ENCODE data around the gene ARHGAP15. TPM values are rescaled to one million over a fixed set of nuclear protein-coding genes. Genes with fewer than 3 reads are reported as not detected.

The ARHGAP15 gene
- total RNA-seq, 1 donor from 2014 or later = 191 TPM

DNA sequence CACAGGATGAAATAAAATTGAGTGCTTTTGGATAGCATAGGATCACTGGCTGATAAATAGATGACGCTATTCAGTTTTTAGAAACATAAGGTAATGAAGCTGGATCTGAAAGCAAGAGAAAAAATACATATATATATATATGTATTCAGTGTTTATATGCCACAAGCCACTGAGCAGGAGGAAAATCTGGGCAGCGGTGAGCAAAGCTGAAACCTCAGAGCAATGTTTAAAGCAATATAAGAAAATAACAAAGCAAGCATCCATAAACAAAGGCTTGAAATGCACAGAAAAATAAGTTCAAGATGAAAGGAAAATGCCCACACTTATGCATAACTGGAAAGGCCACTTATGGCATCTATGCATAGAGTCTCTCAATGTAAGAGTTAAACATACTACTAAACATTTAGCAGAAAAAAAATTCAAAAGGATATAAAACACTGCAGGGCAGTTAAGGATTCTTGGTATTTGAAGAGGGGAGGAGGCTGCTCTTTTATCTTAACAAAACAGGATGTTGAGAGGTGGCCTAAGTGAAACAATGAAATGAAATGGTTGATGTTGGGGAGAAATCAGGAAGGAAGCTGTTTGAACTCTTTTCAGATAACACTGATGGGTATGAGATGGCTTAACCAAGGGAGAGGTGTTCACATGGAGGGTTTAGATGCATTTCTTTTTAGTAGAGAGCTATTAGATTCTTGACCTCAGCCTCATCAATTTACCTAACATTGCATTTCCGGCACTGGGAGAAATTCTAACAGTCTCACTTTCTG, 129.1 kb downstream of the ARHGAP15 start:
- intact Hi-C loops (cut with micrococcal nuclease) = loop anchor here (5.0 to 10.0 kb wide), 3 partner anchors 926 to 1259 kb away; a partner anchor contains a TSS

GRCh38 chr2:143259368-143259958, 130.2 kb downstream of the ARHGAP15 start:
- intact Hi-C loops (cut with micrococcal nuclease) = loop anchor here (1.0 to 10.0 kb wide), 9 partner anchors 37 to 1258 kb away; partner anchors contain the start of gene ARHGAP15

- intact Hi-C loops (cut with micrococcal nuclease) = no loop called here
Observed at GRCh38 chr2:143261986-143262385, 132.8 kb downstream of the ARHGAP15 start.

- intact Hi-C loops (cut with micrococcal nuclease) = no loop called here
Observed at GRCh38 chr2:143262389-143262788, 133.2 kb downstream of the ARHGAP15 start.

DNA sequence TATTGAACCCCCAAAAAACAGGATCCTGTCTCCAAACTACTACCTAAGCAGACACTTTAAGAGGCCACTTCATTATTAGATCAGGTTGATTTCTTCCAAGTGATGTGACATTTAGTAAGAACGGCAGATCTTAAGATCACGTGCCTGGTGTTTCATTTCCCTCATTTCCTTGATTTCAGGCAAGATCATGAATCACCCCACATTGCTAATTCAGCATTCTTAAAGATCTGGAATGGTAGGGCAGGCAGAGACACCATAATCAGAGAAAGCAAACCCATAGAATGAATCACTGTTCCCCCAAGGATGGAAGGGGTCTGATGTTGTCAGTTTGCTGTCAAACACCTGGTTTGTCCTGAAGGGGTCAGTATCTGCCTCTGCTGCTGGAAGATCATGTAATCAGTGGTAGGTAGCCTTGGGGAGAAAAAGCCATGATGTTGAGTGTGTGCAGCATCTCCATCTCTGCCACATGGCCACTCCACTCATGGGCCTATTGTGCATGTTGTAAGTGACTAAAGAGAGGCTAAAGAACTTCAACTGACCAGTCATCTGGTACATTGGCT, 133.9 kb downstream of the ARHGAP15 start:
- intact Hi-C loops (cut with micrococcal nuclease) = no loop called here

DNA sequence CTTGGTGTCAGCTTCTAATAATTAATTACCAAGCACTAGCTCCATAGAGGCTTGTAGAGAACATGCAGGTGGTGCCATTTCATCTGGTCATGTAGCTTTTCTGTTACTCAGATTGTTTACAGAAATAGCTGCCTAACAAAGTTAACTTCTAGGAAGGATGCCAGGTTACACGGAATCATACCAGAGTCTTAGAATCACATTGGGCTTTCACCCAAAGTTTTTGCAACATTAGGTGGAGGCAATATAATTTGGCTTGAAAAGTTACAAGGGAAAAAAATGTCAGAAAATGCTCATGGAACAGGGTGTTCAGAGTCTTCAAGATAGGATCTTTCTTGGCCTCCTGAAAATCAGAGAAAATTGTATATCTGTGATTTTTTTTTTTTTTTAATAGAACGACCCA, 135.6 kb downstream of the ARHGAP15 start:
- intact Hi-C loops (cut with micrococcal nuclease) = no loop called here

GRCh38 chr2:143279672-143280071, 150.5 kb downstream of the ARHGAP15 start:
- intact Hi-C loops (cut with micrococcal nuclease) = no loop called here

- intact Hi-C loops (cut with micrococcal nuclease) = no loop called here
Observed at GRCh38 chr2:143280097-143280757, 151.0 kb downstream of the ARHGAP15 start.

GRCh38 chr2:143282684-143283083, 153.5 kb downstream of the ARHGAP15 start:
- intact Hi-C loops (cut with micrococcal nuclease) = no loop called here

GRCh38 chr2:143284087-143284675, 155.0 kb downstream of the ARHGAP15 start:
- intact Hi-C loops (cut with micrococcal nuclease) = loop anchor here (1.0 to 2.0 kb wide), 3 partner anchors 122 to 250 kb away; no protein-coding TSS in a partner anchor

DNA sequence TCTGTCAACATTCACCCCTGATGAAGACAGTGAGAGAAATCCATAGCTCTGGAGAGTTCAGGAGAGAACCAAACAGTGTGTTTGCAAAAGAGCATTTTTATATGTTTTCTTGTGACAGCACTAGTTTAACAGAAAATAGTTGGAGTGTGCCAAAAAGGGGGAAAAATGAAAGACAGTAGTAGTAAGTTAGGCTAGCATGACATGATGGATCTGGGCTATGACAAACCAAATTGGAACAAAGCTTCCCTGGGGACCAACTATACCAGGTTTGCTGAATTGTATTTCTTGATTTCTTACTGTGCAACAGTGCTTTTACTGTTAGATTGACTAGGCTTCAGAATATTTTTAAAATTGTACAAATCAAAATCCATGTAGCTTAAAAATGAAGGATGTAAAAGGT, 159.8 kb downstream of the ARHGAP15 start:
- intact Hi-C loops (cut with micrococcal nuclease) = no loop called here

GRCh38 chr2:143290221-143290620, 161.0 kb downstream of the ARHGAP15 start:
- intact Hi-C loops (cut with micrococcal nuclease) = no loop called here

DNA sequence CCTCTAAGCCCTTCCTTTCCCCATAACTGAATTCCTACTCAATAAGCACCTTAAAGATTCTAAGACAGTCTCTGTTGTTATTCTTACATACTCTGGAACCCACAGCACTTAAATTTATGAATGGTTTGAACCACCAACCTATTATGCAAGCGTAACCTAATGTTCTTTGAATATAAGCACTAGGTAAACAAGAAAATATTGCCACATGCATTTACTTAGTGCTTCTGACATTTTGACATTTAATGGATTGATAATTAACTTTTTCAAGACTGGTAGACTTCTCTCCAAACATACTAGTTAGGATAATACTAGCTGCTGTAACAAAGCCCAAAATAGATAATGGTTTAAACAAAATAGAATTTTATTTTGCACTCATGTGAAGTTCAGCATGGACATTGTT, 164.8 kb downstream of the ARHGAP15 start:
- intact Hi-C loops (cut with micrococcal nuclease) = no loop called here

DNA sequence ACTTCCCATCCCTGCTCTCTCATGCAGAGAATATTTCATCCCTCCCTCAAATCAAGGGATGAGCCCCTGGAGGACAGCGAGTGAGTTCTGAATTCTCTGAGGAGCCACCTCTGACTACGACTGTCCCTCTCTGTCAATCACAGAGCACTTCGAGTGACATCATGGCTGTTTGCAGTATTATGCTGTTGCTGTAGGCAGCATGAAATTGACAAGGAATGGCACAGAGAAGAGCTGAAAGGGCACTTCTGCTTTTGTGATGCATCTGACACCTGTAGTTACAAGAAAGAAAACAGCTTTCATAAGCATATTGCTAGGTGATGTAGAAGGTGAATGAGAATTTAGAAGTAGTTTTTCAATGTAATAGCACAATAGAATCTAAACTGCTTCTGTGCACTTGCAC, 166.9 kb downstream of the ARHGAP15 start:
- intact Hi-C loops (cut with micrococcal nuclease) = no loop called here

DNA sequence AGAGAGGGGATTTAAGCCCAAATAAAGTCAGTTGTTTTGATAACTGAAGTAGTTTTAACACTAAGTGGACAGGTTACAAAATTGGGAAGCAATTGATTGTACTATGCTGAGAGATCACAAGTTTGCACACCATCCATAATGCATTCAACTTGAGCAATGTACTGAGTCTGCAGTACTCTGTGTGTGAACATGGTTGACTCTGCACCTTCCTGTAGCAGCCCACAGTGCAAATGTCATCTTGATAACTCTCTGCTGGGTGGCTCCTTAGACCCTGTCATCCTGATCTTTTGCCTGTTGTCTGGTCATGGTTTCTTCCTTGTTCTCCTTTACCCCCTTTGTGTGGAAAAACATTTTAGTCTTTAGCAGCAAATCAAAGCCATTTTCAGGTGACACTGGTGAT, 168.0 kb downstream of the ARHGAP15 start:
- intact Hi-C loops (cut with micrococcal nuclease) = no loop called here

GRCh38 chr2:143300536-143300935, 171.3 kb downstream of the ARHGAP15 start:
- intact Hi-C loops (cut with micrococcal nuclease) = no loop called here

DNA sequence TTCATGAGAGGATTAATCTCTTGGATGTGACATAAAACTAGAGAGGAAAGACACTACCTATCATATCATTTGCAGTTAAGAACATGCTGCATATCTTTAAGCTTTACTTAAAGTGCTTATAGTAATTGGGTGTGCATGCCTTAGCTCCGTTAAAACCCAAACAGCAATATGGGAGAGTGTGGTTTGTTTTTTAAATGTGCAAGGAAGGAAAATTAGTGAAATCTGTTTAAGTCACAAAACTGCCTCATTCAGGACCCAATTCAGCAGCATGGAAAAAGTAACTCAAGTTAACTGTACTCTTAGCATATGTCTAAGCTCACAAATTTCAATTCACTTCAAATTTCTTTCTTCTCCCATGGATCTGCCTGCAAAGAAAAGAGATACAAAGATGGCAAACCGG, 182.2 kb downstream of the ARHGAP15 start:
- intact Hi-C loops (cut with micrococcal nuclease) = no loop called here

GRCh38 chr2:143312441-143312840, 183.2 kb downstream of the ARHGAP15 start:
- intact Hi-C loops (cut with micrococcal nuclease) = no loop called here

GRCh38 chr2:143313861-143314260, 184.6 kb downstream of the ARHGAP15 start:
- intact Hi-C loops (cut with micrococcal nuclease) = no loop called here

DNA sequence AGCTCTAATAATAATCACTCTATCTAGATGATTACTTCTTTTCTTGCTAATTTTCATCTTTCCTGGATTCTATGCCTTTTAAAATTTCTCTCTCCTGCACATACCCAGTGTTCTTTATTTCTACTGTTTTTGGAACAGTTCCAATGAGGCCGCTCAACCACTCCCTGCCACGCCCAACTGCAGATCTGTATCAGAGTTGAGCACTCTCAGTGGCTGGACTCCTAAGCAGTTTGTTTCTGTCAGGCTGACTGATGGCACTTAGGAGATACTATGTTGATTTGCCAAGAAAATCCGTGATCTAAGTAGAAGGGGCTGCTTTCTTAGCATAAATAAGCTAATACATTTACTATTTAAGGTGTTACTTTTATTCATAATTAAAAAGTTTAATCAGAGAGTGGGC, 192.8 kb downstream of the ARHGAP15 start:
- intact Hi-C loops (cut with micrococcal nuclease) = no loop called here

DNA sequence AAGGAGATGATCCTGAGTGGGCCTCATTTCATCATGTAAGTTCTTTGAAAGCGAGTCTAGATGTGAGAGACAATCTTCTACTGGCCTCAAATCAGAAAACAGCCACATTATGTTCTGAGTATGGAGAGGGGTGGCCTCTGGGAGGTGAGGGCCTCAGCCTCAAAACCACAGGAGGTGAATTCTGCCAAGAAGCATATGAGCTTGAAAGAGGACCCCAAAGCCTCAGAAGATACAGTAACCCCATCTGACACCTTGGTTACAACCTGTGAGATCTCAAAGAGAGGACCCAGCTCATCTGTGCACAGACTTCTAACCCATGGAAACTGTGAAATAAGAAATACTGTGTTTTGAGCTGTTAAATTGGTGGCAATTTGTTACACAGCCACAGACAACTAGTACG, 200.1 kb downstream of the ARHGAP15 start:
- intact Hi-C loops (cut with micrococcal nuclease) = no loop called here

All from T-helper 2 cell treated with Interferon-gamma antibody and Interleukin-4, amounts not matched to agents 100 ng/mL and 5 ng/mL, for 36 hours (primary cell).